Measurements from ENCODE around the gene MYL7. TPM values are rescaled to one million over a fixed set of nuclear protein-coding genes. Genes with fewer than 3 reads are reported as not detected.

Gene MYL7
- polyA plus RNA-seq, 4 donors = 0.21 to 13.5 (median 0.36) TPM; not detected in 1

GRCh38 chr7:44185729-44186128 lies 44.6 kb upstream of the MYL7 start:
- H3K36me3 ChIP-seq (ENCODE audit: control insufficient read depth in 3 of 3, insufficient read depth in 2 of 3, low read depth in 1 of 3, low read length in 3 of 3) = no peaks in the 10 kb centered on the region
- DNase-seq (no peak), FAIRE-seq (no peak)
- H3K27ac ChIP-seq (ENCODE audit: low read depth in 1 of 3, low read length in 2 of 3) = no peak overlapping the region
- WGBS, 3 donors = 28 to 72% (median 54%) methylated on average over 5 of the region's 5 CpGs
- no peaks in the 10 kb centered on the region for H3K4me1 ChIP-seq (ENCODE audit: control insufficient read depth in 3 of 3, insufficient read depth in 2 of 3, low read depth in 1 of 3, low read length in 2 of 3)
- no peak overlapping the region for H3K4me3 ChIP-seq (ENCODE audit: low read depth in 1 of 3, low read length in 3 of 3)
- H3K9me3 ChIP-seq (ENCODE audit: control insufficient read depth in 2 of 2, insufficient read depth in 1 of 2, low read depth in 1 of 2, low read length in 1 of 2) = peaks cover 0 to 7% of the 10 kb centered on the region in 2 donors
- H3K27me3 ChIP-seq (ENCODE audit: control insufficient read depth in 3 of 3, insufficient read depth in 3 of 3, low read length in 3 of 3) = peaks cover 0 to 6% (median 6%) of the 10 kb centered on the region in 3 donors

GRCh38 chr7:44184873-44185446 lies 43.8 kb upstream of the MYL7 start:
- DNase-seq = no peak
- peaks cover 0 to 6% (median 6%) of the 10 kb centered on the region in 3 donors for H3K27me3 ChIP-seq (ENCODE audit: control insufficient read depth in 3 of 3, insufficient read depth in 3 of 3, low read length in 3 of 3)
- FAIRE-seq = no peak
- H3K4me3 ChIP-seq (ENCODE audit: low read depth in 1 of 3, low read length in 3 of 3) = no peak overlapping the region
- no peaks in the 10 kb centered on the region for H3K36me3 ChIP-seq (ENCODE audit: control insufficient read depth in 3 of 3, insufficient read depth in 2 of 3, low read depth in 1 of 3, low read length in 3 of 3)
- H3K9me3 ChIP-seq (ENCODE audit: control insufficient read depth in 2 of 2, insufficient read depth in 1 of 2, low read depth in 1 of 2, low read length in 1 of 2) = peaks cover 0 to 7% of the 10 kb centered on the region in 2 donors
- H3K27ac ChIP-seq (ENCODE audit: low read depth in 1 of 3, low read length in 2 of 3) = no peak overlapping the region
- 86 to 93% (median 88%) methylated on average over 2 of the region's 2 CpGs for WGBS, 3 donors
- H3K4me1 ChIP-seq (ENCODE audit: control insufficient read depth in 3 of 3, insufficient read depth in 2 of 3, low read depth in 1 of 3, low read length in 2 of 3) = no peaks in the 10 kb centered on the region

- Histone ChIP-seq H3K9me3 (ENCODE audit: control insufficient read depth in 2 of 2, insufficient read depth in 1 of 2, low read depth in 1 of 2, low read length in 1 of 2) (peaks cover 0 to 7% of the 10 kb centered on the region in 2 donors), H3K4me1 (ENCODE audit: control insufficient read depth in 3 of 3, insufficient read depth in 2 of 3, low read depth in 1 of 3, low read length in 2 of 3) (no peaks in the 10 kb centered on the region), H3K36me3 (ENCODE audit: control insufficient read depth in 3 of 3, insufficient read depth in 2 of 3, low read depth in 1 of 3, low read length in 3 of 3) (no peaks in the 10 kb centered on the region), H3K27me3 (ENCODE audit: control insufficient read depth in 3 of 3, insufficient read depth in 3 of 3, low read length in 3 of 3) (peaks cover 0 to 6% (median 6%) of the 10 kb centered on the region in 3 donors), H3K4me3 (ENCODE audit: low read depth in 1 of 3, low read length in 3 of 3) (no peak overlapping the region), H3K27ac (ENCODE audit: low read depth in 1 of 3, low read length in 2 of 3) (no peak overlapping the region)
- FAIRE-seq (no peak), DNase-seq (no peak)
- 72 to 79% (median 77%) methylated on average over 16 of the region's 16 CpGs for WGBS, 3 donors
Observed at GRCh38 chr7:44184206-44184872, 43.2 kb upstream of the MYL7 start.

GRCh38 chr7:44183386-44183785 lies 42.3 kb upstream of the MYL7 start:
- FAIRE-seq (no peak), DNase-seq (no peak)
- Histone ChIP-seq H3K27ac (ENCODE audit: low read depth in 1 of 3, low read length in 2 of 3) (no peak overlapping the region), H3K27me3 (ENCODE audit: control insufficient read depth in 3 of 3, insufficient read depth in 3 of 3, low read length in 3 of 3) (peaks cover 0 to 6% (median 6%) of the 10 kb centered on the region in 3 donors), H3K9me3 (ENCODE audit: control insufficient read depth in 2 of 2, insufficient read depth in 1 of 2, low read depth in 1 of 2, low read length in 1 of 2) (peaks cover 0 to 7% of the 10 kb centered on the region in 2 donors), H3K4me3 (ENCODE audit: low read depth in 1 of 3, low read length in 3 of 3) (no peak overlapping the region), H3K36me3 (ENCODE audit: control insufficient read depth in 3 of 3, insufficient read depth in 2 of 3, low read depth in 1 of 3, low read length in 3 of 3) (no peaks in the 10 kb centered on the region), H3K4me1 (ENCODE audit: control insufficient read depth in 3 of 3, insufficient read depth in 2 of 3, low read depth in 1 of 3, low read length in 2 of 3) (no peaks in the 10 kb centered on the region)
- WGBS, 3 donors = 21 to 33% (median 31%) methylated on average over 2 of the region's 2 CpGs

GRCh38 chr7:44182827-44183226 lies 41.7 kb upstream of the MYL7 start:
- FAIRE-seq (no peak), DNase-seq (no peak)
- H3K27me3 ChIP-seq (ENCODE audit: control insufficient read depth in 3 of 3, insufficient read depth in 3 of 3, low read length in 3 of 3) = peaks cover 0 to 6% (median 6%) of the 10 kb centered on the region in 3 donors
- no peak overlapping the region for H3K4me3 ChIP-seq (ENCODE audit: low read depth in 1 of 3, low read length in 3 of 3)
- H3K9me3 ChIP-seq (ENCODE audit: control insufficient read depth in 2 of 2, insufficient read depth in 1 of 2, low read depth in 1 of 2, low read length in 1 of 2) = peaks cover 0 to 7% of the 10 kb centered on the region in 2 donors
- no peaks in the 10 kb centered on the region for H3K36me3 ChIP-seq (ENCODE audit: control insufficient read depth in 3 of 3, insufficient read depth in 2 of 3, low read depth in 1 of 3, low read length in 3 of 3)
- WGBS, 3 donors = 77 to 80% (median 80%) methylated on average over 5 of the region's 5 CpGs
- no peak overlapping the region for H3K27ac ChIP-seq (ENCODE audit: low read depth in 1 of 3, low read length in 2 of 3)
- H3K4me1 ChIP-seq (ENCODE audit: control insufficient read depth in 3 of 3, insufficient read depth in 2 of 3, low read depth in 1 of 3, low read length in 2 of 3) = no peaks in the 10 kb centered on the region

GRCh38 chr7:44180631-44181030 lies 39.5 kb upstream of the MYL7 start:
- no peak for DNase-seq
- Histone ChIP-seq H3K36me3 (ENCODE audit: control insufficient read depth in 3 of 3, insufficient read depth in 2 of 3, low read depth in 1 of 3, low read length in 3 of 3) (no peaks in the 10 kb centered on the region), H3K27ac (ENCODE audit: low read depth in 1 of 3, low read length in 2 of 3) (no peak overlapping the region), H3K4me1 (ENCODE audit: control insufficient read depth in 3 of 3, insufficient read depth in 2 of 3, low read depth in 1 of 3, low read length in 2 of 3) (no peaks in the 10 kb centered on the region), H3K9me3 (ENCODE audit: control insufficient read depth in 2 of 2, insufficient read depth in 1 of 2, low read depth in 1 of 2, low read length in 1 of 2) (peaks cover 0 to 7% of the 10 kb centered on the region in 2 donors), H3K4me3 (ENCODE audit: low read depth in 1 of 3, low read length in 3 of 3) (no peak overlapping the region), H3K27me3 (ENCODE audit: control insufficient read depth in 3 of 3, insufficient read depth in 3 of 3, low read length in 3 of 3) (peaks cover 0 to 12% (median 8%) of the 10 kb centered on the region in 3 donors)
- 54 to 63% (median 57%) methylated on average over 3 of the region's 3 CpGs for whole genome bisulfite sequencing, 3 donors
- FAIRE-seq = no peak

GRCh38 chr7:44177570-44178131 lies 36.5 kb upstream of the MYL7 start:
- Histone ChIP-seq H3K4me1 (ENCODE audit: control insufficient read depth in 3 of 3, insufficient read depth in 2 of 3, low read depth in 1 of 3, low read length in 2 of 3) (no peaks in the 10 kb centered on the region), H3K9me3 (ENCODE audit: control insufficient read depth in 2 of 2, insufficient read depth in 1 of 2, low read depth in 1 of 2, low read length in 1 of 2) (peaks cover 0 to 1% of the 10 kb centered on the region in 2 donors), H3K36me3 (ENCODE audit: control insufficient read depth in 3 of 3, insufficient read depth in 2 of 3, low read depth in 1 of 3, low read length in 3 of 3) (no peaks in the 10 kb centered on the region), H3K27ac (ENCODE audit: low read depth in 1 of 3, low read length in 2 of 3) (no peak overlapping the region), H3K27me3 (ENCODE audit: control insufficient read depth in 3 of 3, insufficient read depth in 3 of 3, low read length in 3 of 3) (peaks cover 0 to 17% (median 5%) of the 10 kb centered on the region in 3 donors), H3K4me3 (ENCODE audit: low read depth in 1 of 3, low read length in 3 of 3) (no peak overlapping the region)
- FAIRE-seq = no peak
- no peak for DNase-seq
- WGBS, 3 donors = 67 to 75% (median 70%) methylated on average over 4 of the region's 4 CpGs

GRCh38 chr7:44176486-44176885 lies 35.4 kb upstream of the MYL7 start:
- Histone ChIP-seq H3K9me3 (ENCODE audit: control insufficient read depth in 2 of 2, insufficient read depth in 1 of 2, low read depth in 1 of 2, low read length in 1 of 2) (no peaks in the 10 kb centered on the region), H3K27ac (ENCODE audit: low read depth in 1 of 3, low read length in 2 of 3) (no peak overlapping the region), H3K4me1 (ENCODE audit: control insufficient read depth in 3 of 3, insufficient read depth in 2 of 3, low read depth in 1 of 3, low read length in 2 of 3) (no peaks in the 10 kb centered on the region), H3K36me3 (ENCODE audit: control insufficient read depth in 3 of 3, insufficient read depth in 2 of 3, low read depth in 1 of 3, low read length in 3 of 3) (no peaks in the 10 kb centered on the region), H3K4me3 (ENCODE audit: low read depth in 1 of 3, low read length in 3 of 3) (no peak overlapping the region), H3K27me3 (ENCODE audit: control insufficient read depth in 3 of 3, insufficient read depth in 3 of 3, low read length in 3 of 3) (peaks cover 0 to 13% (median 2%) of the 10 kb centered on the region in 3 donors)
- 55 to 72% (median 69%) methylated on average over 7 of the region's 7 CpGs for WGBS, 3 donors
- DNase-seq = no peak
- FAIRE-seq = no peak
